Vagina (tissue), 2 donors: Measurements from ENCODE around the gene MYO7B. TPM values are rescaled to one million over a fixed set of nuclear protein-coding genes. Genes with fewer than 3 reads are reported as not detected.
A peak's percentile ranks its signal among the peaks of the same experiment; 100 is the strongest.

ENCODE experiments used
- DNase-seq, 2 donors: peaks; one replicate each; pipeline ENCODE4 v3.0.0-alpha.2; 2017; ENCODE audit errors: extremely low spot score in 2 of 2
- H3K27ac ChIP-seq: fragments of 200-600 bp; sonication (generic); one replicate; pipeline ENCODE4 v1.5.1; 2019
- H3K27me3 ChIP-seq: fragments of 200-600 bp; sonication (generic); one replicate; pipeline ENCODE4 v1.5.1; 2019
- H3K36me3 ChIP-seq, 2 donors: fragments of 200-600 bp; sonication (generic); one replicate each; pipeline ENCODE4 v1.5.1; 2017 to 2019
- H3K4me1 ChIP-seq: fragments of 200-600 bp; sonication (generic); one replicate; pipeline ENCODE4 v1.5.1; 2019
- H3K4me3 ChIP-seq, 2 donors: fragments of 200-600 bp; sonication (generic); 1 replicate in 1 of 2; 2 replicates in 1 of 2; pipeline ENCODE4 v1.5.1; 2016 to 2019
- H3K9me3 ChIP-seq: fragments of 200-600 bp; sonication (generic); one replicate; pipeline ENCODE4 v1.5.1; 2019
- CTCF ChIP-seq, 3 experiments: fragments of 450-650 bp in 2 of 3; fragments of 200-600 bp in 1 of 3; sonication (generic) in 1 of 3; IDR thresholded peaks; one replicate each; pipeline ENCODE4 v1.5.1; 2017 to 2019; ENCODE audit warnings: antibody characterized with exemption in 3 of 3, mild to moderate bottlenecking in 2 of 3, moderate library complexity in 2 of 3
- POLR2A ChIP-seq, 2 donors: fragments of 450-650 bp; IDR thresholded peaks; one replicate each; pipeline ENCODE4 v1.6.1; 2017; ENCODE audit warnings: antibody characterized with exemption in 2 of 2, mild to moderate bottlenecking in 2 of 2, moderate library complexity in 2 of 2
- POLR2AphosphoS5 ChIP-seq, 2 donors: sonication (generic); formaldehyde crosslinking; IDR thresholded peaks; one replicate each; pipeline ENCODE4 v1.9.0; 2017; ENCODE audit warnings: antibody characterized with exemption in 2 of 2, mild to moderate bottlenecking in 2 of 2, low read depth in 1 of 2; ENCODE audit not compliant: insufficient read depth in 1 of 2
- intact Hi-C: fragments of 100-400 bp; cut with DNase I; formaldehyde crosslinking; loops from one replicate; pipeline ENCODE4 v1.15.1; 2023
- total RNA-seq: library from RNA; depleted of rRNA; stranded (reverse); fragments of >200 nt; gene quantifications from one replicate; pipeline ENCODE4 v1.2.3, GENCODE V29; 2016

The MYO7B gene
- total RNA-seq, 1 donor from 2014 or later, result not detected

- H3K27me3 ChIP-seq, result no peaks in the 10 kb centered on the region
- TF ChIP-seq POLR2AphosphoS5 (IDR thresholded peaks at IDR 0.05; ENCODE audit: insufficient read depth in 1 of 2, low read depth in 1 of 2), result peak in 1 of 2 donors; percentile 82
- TF ChIP-seq POLR2A (IDR thresholded peaks at IDR 0.05), result no peak
- no peak overlapping the region for H3K4me3 ChIP-seq
- H3K9me3 ChIP-seq, result no peaks in the 10 kb centered on the region
- peak overlapping the region; percentile 7 for H3K27ac ChIP-seq
- H3K4me1 ChIP-seq, result peaks cover 39% of the 10 kb centered on the region
- intact Hi-C loops, result loop anchor here (5.0 kb wide), 1 partner anchor 144 kb away; no protein-coding TSS in a partner anchor
- no peak for DNase-seq
- peaks cover 0 to 24% of the 10 kb centered on the region in 2 donors for H3K36me3 ChIP-seq
These were observed 26.9 kb upstream of the MYO7B start for GRCh38 chr2:127508631-127509034.

- TF ChIP-seq POLR2AphosphoS5 (IDR thresholded peaks at IDR 0.05; ENCODE audit: insufficient read depth in 1 of 2, low read depth in 1 of 2), result peak in 1 of 2 donors; percentile 40
- TF ChIP-seq CTCF (IDR thresholded peaks at IDR 0.05), result no peak
- TF ChIP-seq POLR2A (IDR thresholded peaks at IDR 0.05), result no peak
- intact Hi-C loops, result no loop called here
- peaks cover 40% of the 10 kb centered on the region for H3K4me1 ChIP-seq
- H3K4me3 ChIP-seq, result no peak overlapping the region
- no peaks in the 10 kb centered on the region for H3K9me3 ChIP-seq
- DNase-seq, result no peak
- no peaks in the 10 kb centered on the region for H3K27me3 ChIP-seq
- peaks cover 0 to 17% of the 10 kb centered on the region in 2 donors for H3K36me3 ChIP-seq
- H3K27ac ChIP-seq, result no peak overlapping the region
These were observed 25.4 kb upstream of the MYO7B start for GRCh38 chr2:127510073-127510472.

- Histone ChIP-seq H3K27me3 (no peaks in the 10 kb centered on the region), H3K36me3 (peaks cover 0 to 8% of the 10 kb centered on the region in 2 donors), H3K9me3 (no peaks in the 10 kb centered on the region), H3K27ac (no peak overlapping the region), H3K4me3 (no peak overlapping the region), H3K4me1 (peaks cover 50% of the 10 kb centered on the region)
- intact Hi-C loops, result no loop called here
- DNase-seq, result no peak
- TF ChIP-seq POLR2AphosphoS5 (IDR thresholded peaks at IDR 0.05; ENCODE audit: insufficient read depth in 1 of 2, low read depth in 1 of 2) (no peak), CTCF (IDR thresholded peaks at IDR 0.05) (no peak), POLR2A (IDR thresholded peaks at IDR 0.05) (no peak)
These were observed 24.3 kb upstream of the MYO7B start for GRCh38 chr2:127511090-127511695.

GRCh38 chr2:127511917-127512316 is 23.6 kb upstream of the MYO7B start:
- Histone ChIP-seq H3K4me1 (peaks cover 47% of the 10 kb centered on the region), H3K27ac (no peak overlapping the region), H3K4me3 (no peak overlapping the region), H3K36me3 (peaks cover 0 to 11% of the 10 kb centered on the region in 2 donors), H3K27me3 (no peaks in the 10 kb centered on the region), H3K9me3 (no peaks in the 10 kb centered on the region)
- no peak for DNase-seq
- intact Hi-C loops, result no loop called here
- no peak for TF ChIP-seq CTCF (IDR thresholded peaks at IDR 0.05)

- Histone ChIP-seq H3K4me1 (peaks cover 45% of the 10 kb centered on the region), H3K27me3 (no peaks in the 10 kb centered on the region), H3K27ac (no peak overlapping the region), H3K4me3 (no peak overlapping the region), H3K9me3 (no peaks in the 10 kb centered on the region), H3K36me3 (peaks cover 0 to 11% of the 10 kb centered on the region in 2 donors)
- intact Hi-C loops, result no loop called here
- TF ChIP-seq CTCF (IDR thresholded peaks at IDR 0.05), result no peak
- no peak for TF ChIP-seq POLR2AphosphoS5 (IDR thresholded peaks at IDR 0.05; ENCODE audit: insufficient read depth in 1 of 2, low read depth in 1 of 2)
- TF ChIP-seq POLR2A (IDR thresholded peaks at IDR 0.05), result no peak
- no peak for DNase-seq
These were observed 23.1 kb upstream of the MYO7B start for GRCh38 chr2:127512362-127512761.
